Endodermal cell (in vitro differentiated cells): ENCODE data around the gene TSPAN9. TPM values are rescaled to one million over a fixed set of nuclear protein-coding genes. Genes with fewer than 3 reads are reported as not detected.

Experiments used
- DNase-seq: peaks from one replicate; pipeline ENCODE4 v3.0.0-alpha.2; 2017
- H3K27ac ChIP-seq: 2 replicates; pipeline ENCODE4 v1.5.1; 2013; ENCODE audit warnings: mild to moderate bottlenecking, low read depth, low read length, moderate library complexity
- H3K27me3 ChIP-seq: 2 replicates; pipeline ENCODE4 v1.6.1; 2013; ENCODE audit warnings: mild to moderate bottlenecking, low read length, moderate library complexity; ENCODE audit not compliant: insufficient read depth, control insufficient read depth, poor library complexity, severe bottlenecking
- H3K36me3 ChIP-seq: 2 replicates; pipeline ENCODE4 v1.7.0; 2013; ENCODE audit warnings: mild to moderate bottlenecking, low read length, moderate library complexity; ENCODE audit not compliant: control insufficient read depth, insufficient read depth
- H3K4me1 ChIP-seq: one replicate; pipeline ENCODE4 v1.7.0; 2013; ENCODE audit warnings: low read length; ENCODE audit not compliant: control insufficient read depth, insufficient read depth
- H3K4me3 ChIP-seq: 2 replicates; pipeline ENCODE4 v1.5.1; 2013; ENCODE audit warnings: mild to moderate bottlenecking, low read length, moderate library complexity
- H3K9ac ChIP-seq: 2 replicates; pipeline ENCODE4 v1.6.1; 2013; ENCODE audit warnings: mild to moderate bottlenecking, low read length, moderate library complexity; ENCODE audit not compliant: poor library complexity, severe bottlenecking; ENCODE audit errors: extremely low read depth
- H3K9me3 ChIP-seq: 2 replicates; pipeline ENCODE4 v1.6.1; 2013; ENCODE audit warnings: mild to moderate bottlenecking, low read length, moderate library complexity; ENCODE audit not compliant: control insufficient read depth
- H3K27ac Mint-ChIP-seq: 2 replicates; pipeline ENCODE4 v1.8.0; 2020; ENCODE audit warnings: mixed read lengths
- H3K27me3 Mint-ChIP-seq: 2 replicates; pipeline ENCODE4 v1.8.0; 2021; ENCODE audit warnings: mild to moderate bottlenecking, mixed read lengths; ENCODE audit not compliant: insufficient read depth
- H3K36me3 Mint-ChIP-seq: 2 replicates; pipeline ENCODE4 v1.8.0; 2020; ENCODE audit warnings: low read depth, mixed read lengths
- H3K4me1 Mint-ChIP-seq: 2 replicates; pipeline ENCODE4 v1.8.0; 2020; ENCODE audit warnings: mixed read lengths
- H3K4me3 Mint-ChIP-seq: 2 replicates; pipeline ENCODE4 v1.8.0; 2020; ENCODE audit warnings: mild to moderate bottlenecking, moderate library complexity, mixed read lengths
- H3K9me3 Mint-ChIP-seq: 2 replicates; pipeline ENCODE4 v1.8.0; 2020; ENCODE audit warnings: mild to moderate bottlenecking, mixed read lengths
- CTCF ChIP-seq: fragments of 200-600 bp; sonication (generic); conservative IDR thresholded peaks from 2 replicates; pipeline ENCODE4 v1.5.0; 2021; ENCODE audit warnings: antibody characterized with exemption, mild to moderate bottlenecking
- WGBS, 2 experiments: methylation state at CpG; one replicate each; pipeline versions ENCODE4 v1.1.5 to v1.1.7; 2013; ENCODE audit warnings: missing lambda C conversion rate in 2 of 2, mixed read lengths in 1 of 2; ENCODE audit not compliant: insufficient coverage in 1 of 2, insufficient read length in 1 of 2; 5-methylcytosine and 5-hydroxymethylcytosine counted together
- total RNA-seq, 2 donors: library from RNA; stranded (reverse); fragmentation: NEBNext Ultra II Directional in 1 of 2; extraction: Animal tissue kit (Norgen Biotek cat#: 25700) in 1 of 2; gene quantifications; 2 replicates in 1 of 2; 3 replicates in 1 of 2; pipeline ENCODE4 v1.2.1, GENCODE V29; 2021

TSPAN9 gene
- total RNA-seq, 2 donors from 2014 or later: 31.9 to 80.8 TPM

GRCh38 chr12:3189282-3189681, 112.1 kb downstream of the TSPAN9 start:
- no peak overlapping the region for H3K27ac Mint-ChIP-seq
- no peak for DNase-seq
- peaks cover 10% of the 10 kb centered on the region for H3K4me1 Mint-ChIP-seq
- Histone ChIP-seq H3K27ac (no peak overlapping the region), H3K9me3 (no peaks in the 10 kb centered on the region), H3K36me3 (no peaks in the 10 kb centered on the region), H3K4me3 (no peak overlapping the region), H3K9ac (no peak overlapping the region), H3K27me3 (no peaks in the 10 kb centered on the region), H3K4me1 (no peaks in the 10 kb centered on the region)
- WGBS, 2 experiments: 83 to 88% methylated on average over 1 to 2 of the region's 2 CpGs
- H3K36me3 Mint-ChIP-seq: no peaks in the 10 kb centered on the region
- TF ChIP-seq CTCF: no peak
- H3K27me3 Mint-ChIP-seq: no peaks in the 10 kb centered on the region
- no peaks in the 10 kb centered on the region for H3K9me3 Mint-ChIP-seq
- H3K4me3 Mint-ChIP-seq: no peak overlapping the region

GRCh38 chr12:3190101-3190500, 112.9 kb downstream of the TSPAN9 start:
- H3K27ac Mint-ChIP-seq: no peak overlapping the region
- H3K27me3 ChIP-seq: no peaks in the 10 kb centered on the region
- peaks cover 16% of the 10 kb centered on the region for H3K4me1 Mint-ChIP-seq
- H3K9ac ChIP-seq: no peak overlapping the region
- no peaks in the 10 kb centered on the region for H3K36me3 Mint-ChIP-seq
- no peak overlapping the region for H3K4me3 ChIP-seq
- H3K36me3 ChIP-seq: no peaks in the 10 kb centered on the region
- no peak overlapping the region for H3K4me3 Mint-ChIP-seq
- DNase-seq: no peak
- no peak for TF ChIP-seq CTCF
- H3K9me3 ChIP-seq: no peaks in the 10 kb centered on the region
- no peak overlapping the region for H3K27ac ChIP-seq
- no peaks in the 10 kb centered on the region for H3K9me3 Mint-ChIP-seq
- 73 to 74% methylated on average over 8 to 9 of the region's 9 CpGs for WGBS, 2 experiments
- no peaks in the 10 kb centered on the region for H3K4me1 ChIP-seq
- no peaks in the 10 kb centered on the region for H3K27me3 Mint-ChIP-seq

GRCh38 chr12:3191450-3191849, 114.3 kb downstream of the TSPAN9 start:
- H3K9ac ChIP-seq: no peak overlapping the region
- Mint-ChIP-seq H3K9me3 (no peaks in the 10 kb centered on the region), H3K4me3 (no peak overlapping the region), H3K27ac (no peak overlapping the region), H3K27me3 (no peaks in the 10 kb centered on the region), H3K4me1 (peaks cover 28% of the 10 kb centered on the region), H3K36me3 (no peaks in the 10 kb centered on the region)
- H3K27me3 ChIP-seq: no peaks in the 10 kb centered on the region
- H3K4me1 ChIP-seq: no peaks in the 10 kb centered on the region
- 92% methylated on average over 2 of the region's 2 CpGs; no CpG with 5 or more reads in 1 of the 2 experiments for WGBS, 2 experiments
- no peak overlapping the region for H3K27ac ChIP-seq
- no peak for DNase-seq
- no peak for TF ChIP-seq CTCF
- no peaks in the 10 kb centered on the region for H3K9me3 ChIP-seq
- no peak overlapping the region for H3K4me3 ChIP-seq
- no peaks in the 10 kb centered on the region for H3K36me3 ChIP-seq
